ENCODE measurements around the gene LRP10.

The LRP10 gene

GRCh38 chr14:22926316-22926715 is 54.8 kb downstream of the LRP10 start:
- no peak for DNase-seq

- DNase-seq = no peak
Observed at GRCh38 chr14:22928237-22929103, 56.9 kb downstream of the LRP10 start.

- DNase-seq = peak; percentile 100
Observed at GRCh38 chr14:22929104-22929960, 57.8 kb downstream of the LRP10 start, which contains the start of gene PRMT5. TSS of gene PRMT5 (minus strand) at chr14:22929376. CDS start at chr14:22929361, 15 bp downstream.

GRCh38 chr14:22929961-22930364 is 58.4 kb downstream of the LRP10 start:
- DNase-seq = no peak

Data from NCI-H1105 treated with DMSO at 0.1 percent for 48 hours (cell line).